HepG2 (cell line): ENCODE data around the gene SP3. TPM values are rescaled to one million over a fixed set of nuclear protein-coding genes. Genes with fewer than 3 reads are reported as not detected.

Experiments used
- ATAC-seq: fragments of 200-7000 bp; cut with Tn5 transposase; 3 replicates; pipeline ENCODE4 v1.9.1; 2020; ENCODE audit warnings: mild to moderate bottlenecking, moderate library complexity
- BruUV-seq: library from RNA; stranded (reverse); fragments of 400-500 nt; replicated peaks from 2 replicates; lab custom pipeline; 2021; lab: Mats Ljungman, UMichigan
- CTCF ChIA-PET: fragments of 300-600 bp; formaldehyde crosslinking; extraction: SDS; loops from one replicate; lab custom pipeline; 2021; ENCODE audit warnings: low total read pairs, inconsistent platforms, low intra/inter-chr PET ratio; lab: Yijun Ruan, JAX
- POLR2A ChIA-PET: fragments of 350-600 bp; sonication (Branson Sonifier 250); formaldehyde crosslinking; loops from one replicate; lab custom pipeline; 2020; ENCODE audit warnings: antibody characterized with exemption, inconsistent platforms; lab: Yijun Ruan, JAX
- DNase-seq: peaks from one replicate; pipeline ENCODE4 v3.0.0-alpha.2; 2015; ENCODE audit warnings: low spot score
- FAIRE-seq: peaks from 3 replicates; lab custom pipeline; 2011; peaks lifted over from hg19 to GRCh38; lab: Jason Lieb, UNC
- H2AFZ ChIP-seq: one replicate; pipeline ENCODE4 v1.6.1; 2011; ENCODE audit warnings: low read length, inconsistent platforms
- H3K27ac ChIP-seq: fragments of 300-600 bp; 3 replicates; pipeline ENCODE4 v1.8.0; 2011; ENCODE audit warnings: mixed run types, mild to moderate bottlenecking, mixed read lengths, low read length, inconsistent platforms; ENCODE audit not compliant: insufficient read depth; ENCODE audit errors: extremely low read length
- H3K27me3 ChIP-seq, 2 experiments: fragments of 200-600 bp in 1 of 2; 2 replicates in 1 of 2; 3 replicates in 1 of 2; pipeline versions ENCODE4 v1.6.0 to v1.8.0; 2011; ENCODE audit warnings: low read length in 2 of 2, mild to moderate bottlenecking in 2 of 2, moderate library complexity in 2 of 2, inconsistent platforms in 1 of 2; ENCODE audit not compliant: insufficient read depth in 2 of 2, control insufficient read depth in 1 of 2
- H3K36me3 ChIP-seq, 2 experiments: fragments of 200-600 bp in 1 of 2; replicated peaks in 1 of 2; 2 replicates in 1 of 2; 3 replicates in 1 of 2; pipeline versions ENCODE4 v1.5.1 to v1.8.0; 2011; ENCODE audit warnings: low read length in 2 of 2, inconsistent platforms in 1 of 2; ENCODE audit not compliant: insufficient read depth in 2 of 2, control insufficient read depth in 1 of 2
- H3K4me1 ChIP-seq: 2 replicates; pipeline ENCODE4 v1.5.1; 2012; ENCODE audit warnings: low read length, inconsistent platforms; ENCODE audit not compliant: insufficient read depth
- H3K4me2 ChIP-seq: 2 replicates; pipeline ENCODE4 v1.6.0; 2011; ENCODE audit warnings: low read depth, low read length, inconsistent platforms
- H3K4me3 ChIP-seq, 3 experiments: fragments of 200-600 bp in 1 of 3; sonication (generic), shearing (Covaris generic) in 1 of 3; replicated peaks in 1 of 3; 2 replicates each; pipeline ENCODE4 v1.5.1; 2011 to 2016; ENCODE audit warnings: low read length in 3 of 3, inconsistent platforms in 2 of 3, low read depth in 2 of 3, mild to moderate bottlenecking in 2 of 3, control low read depth in 1 of 3, mixed read lengths in 1 of 3; ENCODE audit not compliant: insufficient read depth in 1 of 3
- H3K79me2 ChIP-seq: one replicate; pipeline ENCODE4 v1.6.1; 2011; ENCODE audit warnings: low read length, inconsistent platforms; ENCODE audit not compliant: insufficient read depth
- H3K9ac ChIP-seq: 2 replicates; pipeline ENCODE4 v1.6.0; 2011; ENCODE audit warnings: mild to moderate bottlenecking, low read depth, low read length, inconsistent platforms; ENCODE audit not compliant: insufficient read depth
- H3K9me3 ChIP-seq: 2 replicates; pipeline ENCODE4 v1.5.1; 2012; ENCODE audit warnings: mild to moderate bottlenecking, low read length
- H4K20me1 ChIP-seq: 2 replicates; pipeline ENCODE4 v1.6.0; 2011; ENCODE audit warnings: inconsistent platforms, mild to moderate bottlenecking, low read length, moderate library complexity; ENCODE audit not compliant: insufficient read depth
- CEBPB ChIP-seq: IDR thresholded peaks from 2 replicates; pipeline ENCODE4 v1.6.1; 2011; ENCODE audit warnings: low read depth, low read length, improper control_type of control experiment, borderline replicate concordance
- HNRNPK ChIP-seq: fragments of 200-400 bp; formaldehyde crosslinking; IDR thresholded peaks from 2 replicates; pipeline ENCODE4 v1.6.1; 2018; ENCODE audit warnings: low read length, low read depth, moderate library complexity, mild to moderate bottlenecking; ENCODE audit not compliant: poor library complexity, severe bottlenecking
- MNT ChIP-seq: fragments of 450-650 bp; IDR thresholded peaks from 2 replicates; pipeline ENCODE4 v1.6.1; 2016
- NAIF1 ChIP-seq: sonication (generic); formaldehyde crosslinking; IDR thresholded peaks from 2 replicates; pipeline ENCODE4 v1.5.0; 2020; ENCODE audit warnings: mild to moderate bottlenecking, missing genetic modification reagents, borderline replicate concordance
- NFYB ChIP-seq: sonication (generic); formaldehyde crosslinking; IDR thresholded peaks from 2 replicates; pipeline ENCODE4 v1.4.0; 2020; ENCODE audit warnings: missing genetic modification reagents
- NKX3-1 ChIP-seq: sonication (generic); formaldehyde crosslinking; IDR thresholded peaks from 2 replicates; pipeline ENCODE4 v1.5.0; 2020; ENCODE audit warnings: missing genetic modification reagents
- RBM22 ChIP-seq: fragments of 200-400 bp; formaldehyde crosslinking; optimal IDR thresholded peaks from 2 replicates; pipeline ENCODE3; 2017; ENCODE audit warnings: mild to moderate bottlenecking, low read length, moderate library complexity
- SNAPC4 ChIP-seq: sonication (generic); formaldehyde crosslinking; IDR thresholded peaks from 2 replicates; pipeline ENCODE4 v1.4.0; 2020; ENCODE audit warnings: mild to moderate bottlenecking, missing genetic modification reagents
- ZBTB4 ChIP-seq: sonication (generic); formaldehyde crosslinking; IDR thresholded peaks from 2 replicates; pipeline ENCODE4 v1.4.0; 2020; ENCODE audit warnings: missing genetic modification reagents, mild to moderate bottlenecking, borderline replicate concordance
- ZNF496 ChIP-seq: sonication (generic); formaldehyde crosslinking; IDR thresholded peaks from 2 replicates; pipeline ENCODE4 v1.8.1; 2023; ENCODE audit warnings: mild to moderate bottlenecking, moderate library complexity, missing genetic modification reagents; ENCODE audit not compliant: insufficient replicate concordance
- WGBS: methylation state at CpG from one replicate; pipeline ENCODE4 v1.1.6; 2017; ENCODE audit warnings: low lambda C conversion rate; 5-methylcytosine and 5-hydroxymethylcytosine counted together
- in situ Hi-C: cut with HindIII; loops from 2 replicates; pipeline ENCODE4 v1.10.0; 2017; ENCODE audit warnings: low pct_unique_long_range_greater_than_20kb; ENCODE audit not compliant: extremely low pct_ligation_motif_present
- intact Hi-C: fragments of 100-400 bp; cut with micrococcal nuclease; formaldehyde crosslinking; loops from one replicate; pipeline ENCODE4 v1.10.0; 2022; ENCODE audit not compliant: unreplicated experiment
- polyA plus RNA-seq, 8 experiments: library from polyadenylated mRNA; depleted of rRNA in 3 of 8; stranded (reverse) in 7 of 8; unstranded in 1 of 8; fragments of >200 nt; fragmentation: Illumina TruSeq in 4 of 8; extraction: Trizol in 4 of 8; gene quantifications; 2 replicates each; pipeline versions ENCODE4 v1.2.1 to v1.2.3, GENCODE V29; 2011 to 2016; ENCODE audit warnings: low read depth in 4 of 8, missing spikeins in 1 of 8, mixed read lengths in 1 of 8; ENCODE audit not compliant: insufficient read depth in 1 of 8
- total RNA-seq, 5 experiments: library from RNA; depleted of rRNA; stranded (reverse); fragments of >200 nt; fragmentation: Illumina TruSeq; extraction: Trizol; gene quantifications; 2 replicates each; pipeline ENCODE4 v1.2.3, GENCODE V29; 2016; ENCODE audit warnings: low read depth in 1 of 5

SP3 gene
- total and polyA plus RNA-seq, 2 of the 13 experiments (the other 11 are each of a cell fraction or from before 2014, with no cell fraction given) = 57.3 to 132 TPM

GRCh38 chr2:173981520-173981919 lies 16.3 kb upstream of the SP3 start:
- H3K27me3 ChIP-seq = no peaks in the 10 kb centered on the region; a peak in 1 of 5 replicates
- H3K4me2 ChIP-seq = no peak overlapping the region
- no peaks in the 10 kb centered on the region for H3K9me3 ChIP-seq
- no peak overlapping the region for H2AFZ ChIP-seq
- ChIA-PET CTCF (no interaction called here), POLR2A (no interaction called here)
- ATAC-seq = no peak
- H3K9ac ChIP-seq = no peak overlapping the region
- in situ Hi-C loops (no loop called here), intact Hi-C loops (no loop called here)
- no peak for DNase-seq
- no peaks in the 10 kb centered on the region for H3K79me2 ChIP-seq
- H4K20me1 ChIP-seq = no peaks in the 10 kb centered on the region
- no peak for FAIRE-seq
- WGBS = 57% methylated on average over 2 of the region's 2 CpGs
- no peak overlapping the region for H3K27ac ChIP-seq
- peaks cover 37% of the 10 kb centered on the region for H3K4me1 ChIP-seq
- no TSS peak for BruUV-seq
- H3K36me3 ChIP-seq = no peaks in the 10 kb centered on the region
- no peak overlapping the region for H3K4me3 ChIP-seq
- TF ChIP-seq MNT (no peak), SNAPC4 (CRISPR knock-in tag) (no peak), NAIF1 (CRISPR knock-in tag) (no peak), NFYB (CRISPR knock-in tag) (no peak), NKX3-1 (CRISPR knock-in tag) (no peak), RBM22 (no peak), ZBTB4 (CRISPR knock-in tag) (no peak), ZNF496 (CRISPR knock-in tag) (no peak), CEBPB (peak; percentile 45; the same call in 1 of the 2 replicates), HNRNPK (peak; percentile 14)
